Motor neuron (in vitro differentiated cells): ENCODE results near the gene UBXN10. TPM values are rescaled to one million over a fixed set of nuclear protein-coding genes. Genes with fewer than 3 reads are reported as not detected.

Experiments
- ATAC-seq, 8 experiments: fragments of 200-7000 bp; cut with Tn5 transposase; replicated peaks in 6 of 8; 2 replicates each; pipeline ENCODE4 v1.8.0; 2021; ENCODE audit warnings: mild to moderate bottlenecking in 8 of 8, moderate library complexity in 8 of 8
- H3K27ac ChIP-seq, 2 donors: fragments of 250-450 bp; sonication (Bioruptor Pico); 2 replicates each; pipeline ENCODE4 v1.9.0; 2021; ENCODE audit warnings: antibody characterized with exemption in 2 of 2, mild to moderate bottlenecking in 2 of 2, moderate library complexity in 1 of 2
- H3K4me1 ChIP-seq, 2 donors: fragments of 250-450 bp; sonication (Bioruptor Pico); replicated peaks in 1 of 2; 2 replicates each; pipeline ENCODE4 v1.6.1; 2021; ENCODE audit warnings: antibody characterized with exemption in 2 of 2, mild to moderate bottlenecking in 2 of 2, moderate library complexity in 1 of 2
- H3K4me3 ChIP-seq, 5 donors: fragments of 250-450 bp; sonication (Bioruptor Pico); 2 replicates each; pipeline ENCODE4 v1.9.0; 2021; ENCODE audit warnings: antibody characterized with exemption in 5 of 5, mild to moderate bottlenecking in 5 of 5, moderate library complexity in 4 of 5
- WGBS, 10 experiments: fragments of 450-650 bp; shearing (Covaris generic); methylation state at CpG; one replicate each; pipeline ENCODE4 v1.0.0; 2022; 5-methylcytosine and 5-hydroxymethylcytosine counted together
- in situ Hi-C, 9 experiments: fragments of 400-800 bp; cut with MboI; loops; one replicate each; pipeline ENCODE4 v1.15.0; 2021; ENCODE audit warnings: low sequenced_read_pairs in 9 of 9, low pct_unique_long_range_greater_than_20kb in 2 of 9; ENCODE audit not compliant: unreplicated experiment in 9 of 9
- total RNA-seq, 8 experiments: library from RNA; unstranded; fragments of 300-600 nt; gene quantifications; 2 replicates each; pipeline versions ENCODE4 v1.2.3 to v1.2.4, GENCODE V29; 2022

Gene UBXN10
- total RNA-seq, 8 experiments from 2014 or later: 0.13 to 18.6 (median 1.7) TPM; not detected in 1

DNA sequence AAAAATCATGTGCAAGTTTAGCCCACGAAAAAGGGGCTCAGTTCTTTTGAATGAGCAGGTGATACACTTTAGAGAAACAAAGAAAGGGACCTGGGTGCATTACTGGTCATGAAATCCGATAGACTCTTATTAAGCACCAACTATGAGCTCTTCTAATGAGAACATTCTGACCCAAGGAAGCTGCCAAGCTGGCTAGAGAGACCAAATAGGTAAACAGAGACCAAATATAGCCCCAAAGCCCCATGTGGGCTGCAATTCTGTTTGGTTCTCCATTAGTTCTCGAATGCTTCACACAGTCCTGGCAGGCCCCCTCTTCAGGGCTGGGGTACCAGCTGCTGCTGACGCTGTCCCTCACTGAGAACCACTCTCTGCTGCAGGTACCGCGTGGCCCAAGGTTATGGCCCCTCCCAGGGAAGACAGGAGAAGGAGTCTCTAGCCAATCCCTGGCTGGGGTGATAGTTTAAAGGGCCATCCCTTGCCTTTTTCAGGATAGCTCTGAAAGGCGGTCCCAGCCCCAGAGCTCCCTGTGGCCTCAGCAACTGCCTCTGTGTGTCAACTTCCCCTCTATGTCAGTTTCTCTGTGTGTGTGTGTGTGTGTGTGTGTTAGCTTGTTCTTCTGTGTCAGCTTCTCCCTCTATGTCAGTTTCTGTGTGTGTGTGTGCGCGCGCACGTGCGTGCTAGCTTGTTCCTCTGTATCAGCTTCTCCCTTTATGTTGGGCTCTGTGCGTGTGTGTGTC, 7.1 kb upstream of the UBXN10 start:
- 0 to 86% (median 69%) methylated on average over 1 to 12 of the region's 13 CpGs; no CpG with 5 or more reads in 1 of the 10 experiments for WGBS, 10 experiments
- ATAC-seq: peak in 2 of 8 experiments; percentile 30 to 46
- H3K27ac ChIP-seq: no peak overlapping the region

DNA sequence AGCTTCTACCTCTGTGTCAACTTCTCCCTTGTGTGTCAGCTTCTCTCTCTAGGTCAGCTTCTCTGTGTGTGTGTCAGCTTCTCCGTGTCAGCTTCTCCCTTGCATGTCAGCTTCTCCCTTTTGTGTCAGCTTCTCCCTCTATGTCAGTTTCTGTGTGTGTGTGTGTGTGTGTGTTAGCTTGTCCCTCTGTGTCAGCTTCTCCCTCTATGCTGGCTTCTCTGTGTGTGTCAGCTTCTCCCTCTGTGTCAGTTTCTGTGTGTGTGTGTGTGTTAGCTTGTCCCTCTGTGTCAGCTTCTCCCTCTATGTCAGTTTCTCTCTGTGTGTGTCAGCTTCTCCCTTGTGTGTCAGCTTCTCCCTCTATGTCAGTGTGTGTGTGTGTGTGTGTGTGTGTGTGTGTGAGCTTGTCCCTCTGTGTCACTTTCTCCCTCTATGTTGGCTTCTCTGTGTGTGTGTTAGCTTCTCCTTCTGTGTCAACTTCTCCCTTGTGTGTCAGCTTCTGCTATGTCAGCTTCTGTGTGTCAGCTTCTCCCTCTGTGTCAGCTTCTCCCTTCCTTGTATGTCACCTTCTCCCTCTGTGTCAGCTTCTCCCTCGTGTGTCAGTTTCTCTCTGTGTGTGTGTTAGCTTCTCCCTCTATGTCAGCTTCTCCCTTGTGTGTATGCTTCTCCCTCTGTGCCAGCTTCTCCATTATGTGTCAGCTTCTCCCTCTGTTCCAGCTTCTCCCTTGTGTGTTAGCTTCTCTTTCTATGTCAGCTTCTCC, 6.3 kb upstream of the UBXN10 start:
- 0 to 100% (median 62%) methylated on average over 1 to 2 of the region's 2 CpGs; no CpG with 5 or more reads in 2 of the 10 experiments for WGBS, 10 experiments
- in situ Hi-C loops: loop anchor here in 1 of 9 experiments (25.0 kb wide), 1 partner anchor 267 kb away; the partner anchor contains the start of gene PLA2G2E
- H3K4me3 ChIP-seq: no peak overlapping the region
- H3K4me1 ChIP-seq: peaks cover 2 to 8% of the 10 kb centered on the region in 2 donors
- no peak overlapping the region for H3K27ac ChIP-seq
- ATAC-seq: no peak

More for the DNA sequence above, 7.1 kb upstream of the UBXN10 start:
- in situ Hi-C loops: loop anchor here in 1 of 9 experiments (25.0 kb wide), 1 partner anchor 267 kb away; the partner anchor contains the start of gene PLA2G2E
- H3K4me1 ChIP-seq: peaks cover 2 to 8% of the 10 kb centered on the region in 2 donors
- no peak overlapping the region for H3K4me3 ChIP-seq

DNA sequence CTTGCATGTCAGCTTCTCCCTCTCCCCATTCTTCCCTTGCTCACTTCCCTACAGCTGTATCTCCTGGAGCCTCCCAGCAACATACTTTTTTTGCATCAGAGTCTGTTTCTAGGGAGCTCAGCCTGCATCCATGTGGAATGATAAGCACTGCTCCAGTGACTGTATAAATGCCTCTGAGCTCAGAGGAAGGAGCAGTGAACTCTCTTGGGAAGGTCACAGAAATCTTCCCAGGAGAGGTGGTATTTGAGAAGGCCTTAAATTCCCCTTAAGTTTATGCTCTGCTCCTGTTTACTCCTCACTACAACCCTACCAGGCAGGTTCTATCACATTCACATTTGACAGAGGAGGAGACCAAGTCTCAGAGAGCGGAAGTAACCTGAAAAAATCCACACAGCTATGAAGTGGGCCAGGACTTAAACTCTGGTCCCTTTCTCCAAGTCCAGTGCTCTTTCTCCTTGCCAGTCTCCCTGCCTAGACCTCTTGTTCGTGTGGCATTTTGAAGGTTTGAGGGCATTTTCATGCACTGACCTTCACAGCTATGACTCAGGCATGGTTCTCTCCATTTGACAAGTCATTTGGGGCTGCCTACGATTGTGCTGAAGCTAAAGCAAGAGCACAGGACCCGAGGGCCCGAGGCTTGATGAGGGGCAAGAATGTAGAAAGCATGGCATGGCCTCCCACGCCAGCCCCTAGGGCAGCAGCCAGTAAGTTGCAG, 5.6 kb upstream of the UBXN10 start:
- Histone ChIP-seq H3K4me1 (peaks cover 2 to 8% of the 10 kb centered on the region in 2 donors), H3K27ac (peak overlapping the region in 1 of 2 donors; percentile 18), H3K4me3 (no peak overlapping the region)
- 0 to 80% (median 62%) methylated on average over 1 to 6 of the region's 6 CpGs; no CpG with 5 or more reads in 3 of the 10 experiments for WGBS, 10 experiments
- ATAC-seq: peak in 1 of 8 experiments; percentile 60
- in situ Hi-C loops: loop anchor here in 1 of 9 experiments (25.0 kb wide), 1 partner anchor 268 kb away; the partner anchor contains the start of gene PLA2G2E

DNA sequence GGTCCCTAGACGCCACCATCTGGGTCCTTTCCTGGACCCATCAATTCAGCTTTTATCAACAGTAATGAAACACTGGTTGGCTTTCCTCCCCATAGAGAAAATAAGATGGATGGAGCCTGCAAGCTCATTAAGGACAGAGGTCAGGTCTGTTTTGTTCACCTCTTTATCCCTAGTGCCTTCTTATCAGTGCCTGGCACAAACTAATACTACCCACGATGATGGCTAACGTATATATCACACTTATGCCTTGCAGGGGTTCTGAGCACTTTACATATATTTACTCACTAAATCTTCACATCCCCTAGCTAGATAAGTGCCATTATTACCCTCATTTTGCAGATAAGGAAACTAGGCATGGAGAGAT, 5.1 kb upstream of the UBXN10 start:
- whole genome bisulfite sequencing, 10 experiments: 26 to 90% (median 60%) methylated on average over 1 to 3 of the region's 3 CpGs; no CpG with 5 or more reads in 3 of the 10 experiments
- no peak overlapping the region for H3K4me3 ChIP-seq
- ATAC-seq: no peak
- H3K4me1 ChIP-seq: peaks cover 7 to 13% of the 10 kb centered on the region in 2 donors
- in situ Hi-C loops: loop anchor here in 1 of 9 experiments (25.0 kb wide), 1 partner anchor 269 kb away; the partner anchor contains the start of gene PLA2G2E
- H3K27ac ChIP-seq: no peak overlapping the region

DNA sequence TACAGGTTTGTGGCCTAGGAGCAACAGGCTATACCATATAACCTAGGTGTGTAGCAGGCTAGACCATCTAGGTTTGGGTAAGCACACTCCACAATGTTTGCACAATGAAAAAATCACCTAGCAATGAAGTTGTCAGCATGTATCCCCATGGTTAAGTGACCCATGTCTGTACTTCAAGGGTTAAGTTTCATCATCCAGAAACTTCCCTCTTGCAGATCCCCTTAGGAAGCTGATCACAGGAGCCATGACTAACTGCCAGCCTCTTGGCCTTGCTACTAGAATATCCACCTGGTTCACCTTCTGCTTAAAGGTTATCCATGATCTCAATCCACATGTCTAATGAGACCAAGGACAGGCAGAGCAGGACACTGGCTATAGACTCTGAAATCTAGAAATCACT, 3.5 kb upstream of the UBXN10 start:
- Histone ChIP-seq H3K4me3 (no peak overlapping the region), H3K27ac (no peak overlapping the region), H3K4me1 (peaks cover 13 to 27% of the 10 kb centered on the region in 2 donors)
- in situ Hi-C loops: loop anchor here in 1 of 9 experiments (25.0 kb wide), 1 partner anchor 270 kb away; the partner anchor contains the start of gene PLA2G2E
- ATAC-seq: no peak

DNA sequence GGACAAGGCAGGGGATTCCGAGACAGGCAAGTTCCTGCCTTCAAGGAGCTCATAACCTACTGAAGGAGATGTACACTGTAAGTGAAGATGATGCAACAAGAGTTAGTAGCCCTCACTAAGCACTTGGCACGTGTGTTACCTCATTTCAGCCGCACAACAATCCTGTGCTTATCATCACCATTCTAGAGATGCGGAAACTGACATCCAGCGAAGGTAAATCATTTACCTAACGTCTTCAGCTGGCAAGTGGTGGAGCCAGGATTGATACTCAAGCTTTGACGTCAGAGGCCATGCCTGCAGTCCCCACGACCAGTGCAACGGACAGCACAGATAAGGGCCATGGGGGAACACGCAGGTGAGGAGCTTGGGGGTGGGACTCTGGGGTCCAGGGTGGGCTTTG, 2.9 kb upstream of the UBXN10 start:
- H3K27ac ChIP-seq: no peak overlapping the region
- H3K4me3 ChIP-seq: no peak overlapping the region
- H3K4me1 ChIP-seq: peaks cover 13 to 28% of the 10 kb centered on the region in 2 donors
- in situ Hi-C loops: loop anchor here in 1 of 9 experiments (25.0 kb wide), 1 partner anchor 271 kb away; the partner anchor contains the start of gene PLA2G2E
- 51 to 100% (median 78%) methylated on average over 1 to 9 of the region's 10 CpGs; no CpG with 5 or more reads in 3 of the 10 experiments for WGBS, 10 experiments
- no peak for ATAC-seq

- in situ Hi-C loops: loop anchor here in 1 of 9 experiments (25.0 kb wide), 1 partner anchor 271 kb away; the partner anchor contains the start of gene PLA2G2E
- no peak for ATAC-seq
- WGBS, 10 experiments: 50 to 95% (median 74%) methylated on average over 1 to 13 of the region's 13 CpGs; no CpG with 5 or more reads in 4 of the 10 experiments
- Histone ChIP-seq H3K27ac (no peak overlapping the region), H3K4me1 (peaks cover 13 to 28% of the 10 kb centered on the region in 2 donors), H3K4me3 (no peak overlapping the region)
Observed at GRCh38 chr1:20183616-20184271, 2.2 kb upstream of the UBXN10 start.

- Histone ChIP-seq H3K27ac (no peak overlapping the region), H3K4me1 (peaks cover 13 to 28% of the 10 kb centered on the region in 2 donors), H3K4me3 (no peak overlapping the region)
- 61 to 93% (median 79%) methylated on average over 2 to 6 of the region's 6 CpGs; no CpG with 5 or more reads in 4 of the 10 experiments for WGBS, 10 experiments
- in situ Hi-C loops: loop anchor here in 1 of 9 experiments (25.0 kb wide), 1 partner anchor 272 kb away; the partner anchor contains the start of gene PLA2G2E
- no peak for ATAC-seq
Observed at GRCh38 chr1:20184481-20184900, 1.4 kb upstream of the UBXN10 start.

DNA sequence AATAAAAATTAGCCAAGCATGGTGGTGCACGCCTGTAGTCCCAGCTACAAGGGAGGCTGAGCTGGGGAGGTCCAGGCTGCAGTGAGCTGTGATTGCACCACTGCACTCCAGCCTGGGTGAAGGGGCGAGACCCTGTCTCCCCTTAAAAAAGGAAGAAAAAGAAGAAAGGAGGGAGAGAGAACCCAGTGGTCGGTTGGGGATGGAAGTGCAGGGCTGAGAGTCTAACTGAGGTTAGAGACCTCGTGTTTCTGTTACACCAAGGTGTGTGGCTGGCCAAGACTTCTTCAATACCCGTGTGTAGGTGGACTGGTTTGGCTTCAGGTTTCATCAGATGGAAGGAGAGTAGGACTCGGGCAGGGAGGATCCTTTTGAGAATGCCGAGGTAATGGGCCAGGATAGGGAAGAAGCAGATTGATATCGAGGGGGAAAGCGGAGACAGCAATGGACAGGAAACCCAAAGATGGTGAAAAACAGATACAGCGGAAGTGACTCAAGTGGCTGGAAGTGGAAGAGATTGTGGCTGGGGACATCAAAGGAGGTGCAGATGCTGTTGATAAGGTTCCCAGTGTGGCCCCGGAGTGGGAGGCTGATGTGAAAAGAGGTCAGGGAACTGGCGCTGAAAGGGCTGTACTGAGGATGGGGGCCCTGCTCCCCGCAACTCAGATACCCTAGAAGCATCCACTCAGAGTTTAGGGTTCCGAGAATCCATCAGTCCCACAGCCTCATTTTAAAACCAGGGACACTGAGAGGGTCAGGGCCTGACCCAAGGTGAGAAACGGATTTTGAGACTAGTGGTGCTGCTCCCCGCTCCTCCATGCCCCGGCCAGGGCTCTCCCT, 681 bp upstream of the UBXN10 start:
- in situ Hi-C loops: loop anchor here in 1 of 9 experiments (25.0 kb wide), 1 partner anchor 273 kb away; the partner anchor contains the start of gene PLA2G2E
- no peak for ATAC-seq
- peak overlapping the region in 1 of 2 donors; percentile 27 for H3K27ac ChIP-seq
- 54 to 100% (median 83%) methylated on average over 2 to 13 of the region's 17 CpGs for WGBS, 10 experiments
- H3K4me3 ChIP-seq: peak overlapping the region in 4 of 5 donors; percentile 32 to 47 (median 40)
- peaks cover 12 to 27% of the 10 kb centered on the region in 2 donors for H3K4me1 ChIP-seq

GRCh38 chr1:20187103-20187812, 1.4 kb downstream of the UBXN10 start:
- H3K4me3 ChIP-seq: no peak overlapping the region
- ATAC-seq: peak in 1 of 8 experiments; percentile 61

More at GRCh38 chr1:20187103-20187812, 1.4 kb downstream of the UBXN10 start:
- 20 to 73% (median 53%) methylated on average over 1 to 7 of the region's 7 CpGs; no CpG with 5 or more reads in 3 of the 10 experiments for WGBS, 10 experiments
- H3K27ac ChIP-seq: no peak overlapping the region
- in situ Hi-C loops: loop anchor here in 1 of 9 experiments (25.0 kb wide), 1 partner anchor 275 kb away; the partner anchor contains the start of gene PLA2G2E
- H3K4me1 ChIP-seq: peaks cover 11 to 20% of the 10 kb centered on the region in 2 donors
